IPS DF 6.9 (cell line): Measurements from ENCODE around the gene PLPPR1.
A peak's percentile ranks its signal among the peaks of the same experiment; 100 is the strongest.
"Not testable (repeated sequence)": the region's sequence is repeated elsewhere in the genome, so short reads cannot be mapped to it uniquely, and the experiment has no call there.

Experiments used
- DNase-seq: peaks from one replicate; pipeline ENCODE4 v3.0.0-alpha.2; 2013; ENCODE audit warnings: low read depth, low spot score
- H3K27ac ChIP-seq: one replicate; pipeline ENCODE4 v1.5.1; 2013; ENCODE audit warnings: low read length, control low read depth
- H3K27me3 ChIP-seq: 2 replicates; pipeline ENCODE4 v1.6.1; 2013; ENCODE audit warnings: mild to moderate bottlenecking, low read length; ENCODE audit not compliant: control insufficient read depth, insufficient read depth
- H3K36me3 ChIP-seq: 2 replicates; pipeline ENCODE4 v1.6.1; 2013; ENCODE audit warnings: low read length; ENCODE audit not compliant: control insufficient read depth, insufficient read depth
- H3K4me1 ChIP-seq: 2 replicates; pipeline ENCODE4 v1.6.1; 2013; ENCODE audit warnings: low read length; ENCODE audit not compliant: control insufficient read depth, insufficient read depth
- H3K4me3 ChIP-seq: 2 replicates; pipeline ENCODE4 v1.5.1; 2013; ENCODE audit warnings: mild to moderate bottlenecking, low read length
- H3K9me3 ChIP-seq: 2 replicates; pipeline ENCODE4 v1.6.1; 2013; ENCODE audit warnings: low read length, inconsistent platforms; ENCODE audit not compliant: control insufficient read depth, insufficient read depth
- WGBS: extraction: QIAGEN DNeasy Blood & Tissue Kit; methylation state at CpG from one replicate; pipeline ENCODE4 v1.1.7; 2013; ENCODE audit warnings: mixed read lengths, missing lambda C conversion rate; ENCODE audit not compliant: insufficient read length, insufficient coverage; 5-methylcytosine and 5-hydroxymethylcytosine counted together

PLPPR1 gene

DNA sequence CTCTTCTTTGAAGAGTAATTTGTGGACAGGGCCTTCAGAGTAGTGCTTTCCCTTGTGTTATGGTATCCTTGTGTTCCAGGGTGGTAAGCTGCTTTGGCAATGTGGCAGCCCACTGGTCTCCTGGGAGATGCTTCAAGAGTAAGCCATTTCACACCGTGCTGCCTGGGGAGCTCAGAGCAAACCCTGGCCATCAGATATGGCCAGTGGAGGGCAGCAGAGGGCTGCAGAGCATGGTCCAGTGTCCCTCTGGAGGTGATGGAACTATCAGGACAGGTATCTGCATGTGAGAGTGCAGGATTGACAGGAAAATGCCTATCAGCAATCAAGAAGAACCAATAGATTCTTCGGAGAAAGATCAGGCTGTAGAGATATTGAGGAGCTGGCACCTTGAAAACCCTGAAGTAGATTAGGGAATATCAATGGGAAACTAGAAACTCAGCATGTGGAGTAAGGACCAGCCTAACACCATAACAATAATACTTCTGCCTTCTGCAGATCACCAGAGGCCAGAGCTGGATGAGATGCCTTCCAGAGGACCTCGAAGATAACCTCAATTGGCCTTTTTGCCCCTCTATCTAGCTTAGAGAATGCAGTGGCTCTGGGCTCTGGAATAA is 90.8 kb downstream of the PLPPR1 start:
- Histone ChIP-seq H3K4me1 (peaks cover 2% of the 10 kb centered on the region; the same call in 1 of the 2 replicates), H3K36me3 (no peaks in the 10 kb centered on the region), H3K9me3 (no peaks in the 10 kb centered on the region), H3K27ac (no peak overlapping the region), H3K4me3 (no peak overlapping the region), H3K27me3 (no peaks in the 10 kb centered on the region)
- no CpG with 5 or more reads among the region's 3 CpGs for WGBS
- peak; percentile 57 for DNase-seq

- Histone ChIP-seq H3K36me3 (no peaks in the 10 kb centered on the region), H3K27me3 (no peaks in the 10 kb centered on the region), H3K9me3 (no peaks in the 10 kb centered on the region), H3K27ac (no peak overlapping the region), H3K4me3 (no peak overlapping the region), H3K4me1 (no peaks in the 10 kb centered on the region)
- DNase-seq: no peak
- WGBS: 100% methylated on average over 1 of the region's 2 CpGs
These were observed 93.4 kb downstream of the PLPPR1 start for GRCh38 chr9:101121836-101122399.

DNA sequence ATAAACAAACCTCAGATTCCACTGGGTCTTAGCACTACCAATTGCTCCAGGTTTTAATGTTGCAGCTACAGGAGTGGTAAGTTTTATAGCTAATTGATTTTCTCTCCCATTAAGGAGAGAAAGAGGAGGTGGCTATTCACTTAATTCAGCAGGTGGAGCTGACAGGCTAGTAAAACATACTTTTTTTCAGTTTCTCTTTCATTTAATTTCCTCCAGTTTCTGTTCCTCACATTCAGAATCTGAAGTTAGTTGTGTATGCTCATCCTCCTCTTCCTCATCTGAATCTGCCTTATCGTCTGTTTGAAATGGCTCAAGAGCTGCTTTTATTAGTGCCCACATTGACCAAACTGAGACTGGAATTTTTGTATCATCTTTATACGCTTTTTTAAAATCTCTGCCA is 98.0 kb downstream of the PLPPR1 start:
- no peak overlapping the region for H3K4me3 ChIP-seq
- DNase-seq: no peak
- H3K9me3 ChIP-seq: no peaks in the 10 kb centered on the region
- H3K27ac ChIP-seq: no peak overlapping the region
- H3K27me3 ChIP-seq: no peaks in the 10 kb centered on the region
- H3K36me3 ChIP-seq: no peaks in the 10 kb centered on the region
- no CpG with 5 or more reads among the region's 2 CpGs for WGBS
- H3K4me1 ChIP-seq: no peaks in the 10 kb centered on the region

- not testable (repeated sequence) for H3K27ac ChIP-seq, DNase-seq, H3K36me3 ChIP-seq, H3K4me3 ChIP-seq, H3K27me3 ChIP-seq, H3K9me3 ChIP-seq, H3K4me1 ChIP-seq
- WGBS: no CpG with 5 or more reads among the region's 3 CpGs
These were observed 98.8 kb downstream of the PLPPR1 start for GRCh38 chr9:101127369-101127768.

DNA sequence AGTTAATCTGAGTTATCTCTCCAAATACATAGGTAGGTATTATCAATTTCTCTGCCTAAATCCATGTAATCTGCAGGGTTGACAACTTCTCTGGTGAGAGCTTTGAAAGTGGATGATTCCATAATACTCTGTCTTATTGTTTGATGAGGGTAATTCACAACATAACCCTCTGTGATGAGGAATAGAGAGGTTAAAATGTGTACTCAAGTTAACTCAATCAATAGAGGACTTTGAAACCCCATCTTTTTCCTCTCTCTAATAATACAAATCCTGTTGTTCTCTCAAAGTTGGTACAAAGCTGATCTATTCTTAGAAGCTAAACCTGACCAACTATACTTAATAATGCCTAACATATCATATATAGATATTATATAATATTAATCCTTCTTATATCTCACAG is 100.1 kb downstream of the PLPPR1 start:
- Histone ChIP-seq H3K4me3 (no peak overlapping the region), H3K36me3 (no peaks in the 10 kb centered on the region), H3K27me3 (no peaks in the 10 kb centered on the region), H3K4me1 (no peaks in the 10 kb centered on the region), H3K9me3 (no peaks in the 10 kb centered on the region), H3K27ac (no peak overlapping the region)
- DNase-seq: no peak

- Histone ChIP-seq H3K27me3 (no peaks in the 10 kb centered on the region), H3K9me3 (no peaks in the 10 kb centered on the region), H3K4me3 (no peak overlapping the region), H3K4me1 (no peaks in the 10 kb centered on the region), H3K36me3 (no peaks in the 10 kb centered on the region), H3K27ac (no peak overlapping the region)
- WGBS: no CpG with 5 or more reads among the region's 1 CpG
- no peak for DNase-seq
These were observed 101.5 kb downstream of the PLPPR1 start for GRCh38 chr9:101130054-101130453.

DNA sequence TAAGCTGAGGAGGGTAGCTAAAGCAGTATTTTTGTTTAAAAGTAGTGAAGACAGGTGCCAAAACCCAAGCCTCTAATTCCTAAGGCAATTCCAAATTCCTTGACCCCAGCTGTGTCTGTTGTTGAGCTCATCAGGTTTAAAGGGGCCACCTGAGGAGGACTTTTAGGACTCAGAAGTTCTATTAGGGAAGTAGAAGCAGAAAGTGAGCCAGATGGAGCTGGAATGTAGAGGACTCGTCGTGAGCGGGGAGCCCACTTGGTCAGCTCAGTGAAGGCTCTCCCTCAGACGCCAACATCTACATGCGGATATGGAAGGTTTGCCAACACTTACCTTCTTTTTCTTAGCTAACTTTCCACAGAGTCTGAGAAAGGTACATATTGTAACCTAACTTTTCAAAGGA is 102.8 kb downstream of the PLPPR1 start:
- H3K4me1 ChIP-seq: no peaks in the 10 kb centered on the region
- no peaks in the 10 kb centered on the region for H3K27me3 ChIP-seq
- no peak for DNase-seq
- H3K9me3 ChIP-seq: no peaks in the 10 kb centered on the region
- no peak overlapping the region for H3K27ac ChIP-seq
- H3K36me3 ChIP-seq: no peaks in the 10 kb centered on the region
- H3K4me3 ChIP-seq: no peak overlapping the region
- WGBS: no CpG with 5 or more reads among the region's 5 CpGs

- DNase-seq: no peak
- no peak overlapping the region for H3K27ac ChIP-seq
- H3K4me1 ChIP-seq: no peaks in the 10 kb centered on the region
- H3K4me3 ChIP-seq: no peak overlapping the region
- H3K27me3 ChIP-seq: no peaks in the 10 kb centered on the region
- H3K36me3 ChIP-seq: no peaks in the 10 kb centered on the region
- H3K9me3 ChIP-seq: no peaks in the 10 kb centered on the region
These were observed 104.3 kb downstream of the PLPPR1 start for GRCh38 chr9:101132801-101133200.

- no peaks in the 10 kb centered on the region for H3K36me3 ChIP-seq
- H3K4me1 ChIP-seq: no peaks in the 10 kb centered on the region; the same call in 1 of the 2 replicates
- H3K27me3 ChIP-seq: no peaks in the 10 kb centered on the region
- H3K9me3 ChIP-seq: no peaks in the 10 kb centered on the region
- no peak for DNase-seq
- H3K27ac ChIP-seq: no peak overlapping the region
- H3K4me3 ChIP-seq: no peak overlapping the region
These were observed 110.0 kb downstream of the PLPPR1 start for GRCh38 chr9:101138509-101138908.

GRCh38 chr9:101139082-101139481 is 110.6 kb downstream of the PLPPR1 start:
- Histone ChIP-seq H3K27ac (no peak overlapping the region), H3K9me3 (no peaks in the 10 kb centered on the region), H3K36me3 (no peaks in the 10 kb centered on the region), H3K4me1 (no peaks in the 10 kb centered on the region; the same call in 1 of the 2 replicates), H3K27me3 (no peaks in the 10 kb centered on the region), H3K4me3 (no peak overlapping the region)
- WGBS: no CpG with 5 or more reads among the region's 2 CpGs
- no peak for DNase-seq

- no peak for DNase-seq
- no CpG with 5 or more reads among the region's 4 CpGs for WGBS
- Histone ChIP-seq H3K9me3 (no peaks in the 10 kb centered on the region), H3K36me3 (no peaks in the 10 kb centered on the region), H3K4me3 (no peak overlapping the region), H3K4me1 (no peaks in the 10 kb centered on the region; the same call in 1 of the 2 replicates), H3K27ac (no peak overlapping the region), H3K27me3 (no peaks in the 10 kb centered on the region)
These were observed 112.2 kb downstream of the PLPPR1 start for GRCh38 chr9:101140764-101141163.
